ENCODE results near the gene PCBP3.
"Not testable (repeated sequence)": the region's sequence is repeated elsewhere in the genome, so short reads cannot be mapped to it uniquely, and the experiment has no call there.

The PCBP3 gene

DNA sequence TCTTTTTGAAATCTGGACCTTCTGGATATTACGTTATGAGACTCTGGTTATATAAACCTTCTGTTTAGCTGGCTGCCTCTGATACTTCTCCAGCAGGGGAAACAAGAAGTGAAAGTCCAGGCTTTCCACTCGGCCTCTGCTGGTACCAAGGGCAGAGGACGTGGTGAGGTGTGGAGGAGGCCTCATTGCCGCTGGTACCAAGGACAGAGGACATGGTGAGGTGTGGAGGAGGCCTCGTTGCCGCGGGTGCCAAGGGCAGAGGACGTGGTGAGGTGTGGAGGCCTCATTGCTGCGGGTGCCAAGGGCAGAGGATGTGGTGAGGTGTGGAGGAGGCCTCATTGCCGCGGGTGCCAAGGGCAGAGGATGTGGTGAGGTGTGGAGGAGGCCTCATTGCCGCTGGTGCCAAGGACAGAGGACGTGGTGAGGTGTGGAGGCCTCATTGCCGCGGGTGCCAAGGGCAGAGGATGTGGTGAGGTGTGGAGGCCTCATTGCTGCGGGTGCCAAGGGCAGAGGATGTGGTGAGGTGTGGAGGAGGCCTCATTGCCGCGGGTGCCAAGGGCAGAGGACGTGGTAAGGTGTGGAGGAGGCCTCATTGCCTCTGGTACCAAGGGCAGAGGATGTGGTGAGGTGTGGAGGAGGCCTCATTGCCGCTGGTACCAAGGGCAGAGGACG is 242.5 kb downstream of the PCBP3 start:
- DNase-seq = not testable (repeated sequence)

DNA sequence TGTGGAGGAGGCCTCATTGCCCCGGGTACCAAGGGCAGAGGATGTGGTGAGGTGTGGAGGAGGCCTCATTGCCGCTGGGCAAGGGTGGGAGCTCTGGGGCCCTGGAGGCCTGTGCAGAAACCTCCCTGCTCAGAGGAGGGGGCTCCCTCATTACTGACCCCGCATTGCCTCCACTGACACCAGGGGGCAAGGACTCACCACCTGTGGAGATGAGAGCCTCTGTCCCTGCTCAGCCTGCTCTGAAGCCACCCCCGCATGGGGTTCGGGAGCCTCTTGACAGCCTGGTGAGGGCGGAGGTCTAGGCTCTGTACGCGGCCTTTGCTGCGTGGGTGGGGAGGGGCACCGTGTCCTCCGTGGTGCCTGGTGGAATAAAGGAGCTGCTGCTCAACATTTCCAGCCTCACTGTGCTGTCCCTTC is 243.1 kb downstream of the PCBP3 start:
- no peak for DNase-seq

DNA sequence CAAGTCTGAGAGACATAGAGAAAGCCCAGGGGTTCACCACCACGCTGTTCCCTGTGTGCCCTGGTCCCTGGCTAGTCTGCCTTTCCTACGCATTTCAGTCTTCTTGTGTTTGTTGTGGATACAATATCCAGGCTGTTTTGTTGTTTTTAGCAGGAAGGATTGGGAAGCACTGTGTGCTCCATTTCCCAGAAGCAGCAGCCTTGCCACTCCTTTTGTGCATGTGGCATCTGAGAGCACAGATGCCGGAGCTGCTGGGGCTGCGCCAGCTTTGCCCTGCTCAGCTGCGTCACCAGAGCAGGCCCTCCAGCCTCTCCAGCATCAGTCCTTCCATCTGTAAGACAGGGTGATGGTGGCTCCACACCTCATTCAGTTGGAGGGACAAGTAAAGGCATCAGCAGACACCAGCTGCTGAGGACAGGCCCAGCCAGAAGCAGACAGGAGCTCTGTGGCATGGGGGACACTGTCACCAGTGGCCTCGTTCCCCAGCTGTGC is 243.6 kb downstream of the PCBP3 start:
- DNase-seq = no peak

DNA sequence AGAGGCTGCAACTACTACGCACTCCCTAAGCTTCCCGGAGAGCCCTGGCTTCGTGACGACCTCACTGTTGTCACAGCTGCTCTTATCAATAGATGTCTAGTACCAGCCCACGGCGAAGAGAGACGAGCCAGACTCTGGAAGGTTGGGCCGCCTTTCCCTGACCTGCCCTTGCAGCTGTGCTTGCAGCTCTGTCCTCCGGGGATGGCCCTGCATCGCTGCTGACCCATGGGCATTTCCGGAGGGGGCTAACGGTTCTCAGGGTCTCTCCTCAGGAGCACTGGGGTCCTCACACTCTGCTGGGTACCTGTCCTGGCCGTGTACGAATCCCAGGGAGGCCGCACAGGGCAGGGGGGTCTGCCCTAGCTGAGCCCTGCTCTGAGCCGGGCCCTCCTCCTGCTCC is 244.3 kb downstream of the PCBP3 start:
- DNase-seq = no peak

DNA sequence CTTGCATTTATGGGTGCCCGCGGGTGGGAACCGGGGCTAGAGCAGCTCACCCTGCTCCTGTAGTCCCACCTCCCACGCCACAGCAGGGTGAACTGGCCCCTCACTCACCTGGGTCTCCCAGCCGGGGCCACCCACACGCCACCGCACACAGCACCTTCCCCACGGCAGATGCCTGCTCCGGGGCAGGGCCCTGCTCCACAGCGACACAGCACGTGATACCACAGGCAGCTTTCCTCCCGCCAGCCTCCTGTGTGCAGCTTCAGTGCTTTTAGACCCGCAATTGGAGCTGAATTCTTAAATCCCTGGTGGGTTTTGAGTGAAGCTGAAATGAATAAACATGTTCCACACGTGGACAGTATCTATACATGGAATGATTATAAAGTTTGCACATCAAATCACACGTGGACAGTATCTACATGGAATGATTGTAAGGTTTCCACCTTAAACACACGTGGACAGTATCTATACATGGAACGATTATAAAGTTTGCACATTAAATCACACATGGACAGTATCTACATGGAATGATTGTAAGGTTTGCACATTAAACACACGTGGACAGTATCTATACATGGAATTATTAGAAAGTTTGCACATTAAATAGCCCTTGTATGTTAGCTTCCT is 245.0 kb downstream of the PCBP3 start:
- DNase-seq = no peak

DNA sequence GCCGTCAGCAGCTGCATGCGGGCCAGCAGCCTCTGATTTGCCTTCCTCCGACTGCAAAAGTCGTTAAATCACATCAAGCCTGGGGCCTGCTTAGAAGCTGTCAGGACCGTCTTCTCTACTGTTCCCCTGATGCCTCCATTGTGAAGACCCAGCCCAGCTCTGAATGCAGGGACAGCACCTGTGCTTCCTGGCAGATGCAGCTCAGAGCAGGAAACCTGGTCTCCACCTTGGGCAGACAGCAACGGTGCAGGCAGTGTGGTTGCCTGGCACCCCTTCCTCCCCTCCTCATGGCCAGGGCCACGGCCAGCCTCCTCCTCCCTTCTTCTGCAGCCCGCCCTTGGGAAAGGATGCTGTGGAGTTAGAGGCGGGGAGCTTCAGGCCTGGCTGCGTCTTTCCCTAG is 245.7 kb downstream of the PCBP3 start:
- no peak for DNase-seq

DNA sequence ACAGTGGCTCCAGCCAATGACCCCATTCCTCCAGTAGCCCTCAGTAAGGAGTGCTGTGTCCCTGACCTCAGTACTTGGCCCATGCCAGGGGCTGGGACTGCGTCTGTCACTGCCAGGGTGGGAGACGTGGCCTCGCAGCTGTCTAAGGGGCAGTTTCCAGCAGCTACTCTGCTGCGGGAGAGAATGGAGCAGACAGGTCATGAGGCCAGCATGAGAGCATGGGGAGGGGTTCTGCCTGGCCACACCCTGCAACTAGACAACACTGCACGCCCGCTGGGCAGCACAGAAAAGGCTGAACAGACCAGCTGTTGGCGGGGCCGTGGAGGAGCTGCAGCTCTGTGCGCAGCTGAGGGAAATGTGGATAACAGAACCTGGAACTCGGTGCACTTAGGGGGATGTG is 246.4 kb downstream of the PCBP3 start:
- DNase-seq = no peak

DNA sequence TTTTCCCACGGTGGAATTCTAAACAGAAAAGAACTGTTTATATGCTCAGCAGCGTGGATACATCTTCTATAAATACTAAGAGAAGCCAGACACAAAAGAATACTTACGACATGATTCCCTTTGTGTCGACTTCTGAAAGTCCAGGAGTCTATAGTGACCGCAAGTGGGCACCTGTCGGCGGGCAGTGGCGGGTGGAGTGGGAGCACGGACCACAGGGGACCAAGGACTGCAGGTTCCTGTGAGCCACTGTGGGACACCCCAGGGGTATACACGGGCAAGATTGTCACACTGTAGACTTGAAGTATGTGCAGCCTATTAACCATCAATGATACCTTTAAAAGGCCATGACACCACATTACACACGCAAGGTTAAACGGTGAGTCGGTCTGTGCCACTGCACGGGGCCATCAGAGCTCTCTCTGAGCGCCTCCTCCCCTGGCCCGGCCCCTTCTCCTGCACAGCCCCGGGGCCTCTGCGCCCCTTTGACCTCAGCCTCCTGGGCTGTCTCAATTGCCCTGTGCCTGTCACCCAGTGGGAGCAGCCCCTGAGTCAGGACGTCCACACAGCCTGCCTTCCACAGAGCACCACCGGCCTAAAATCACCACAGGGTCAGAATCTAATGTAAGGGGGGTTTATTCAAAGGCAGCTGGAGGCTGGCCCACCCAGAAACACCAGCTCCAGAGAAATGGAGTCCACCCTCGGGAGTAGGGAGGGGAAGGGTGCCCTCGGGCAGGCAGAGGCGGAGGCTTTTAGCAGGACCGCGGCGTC is 248.0 kb downstream of the PCBP3 start:
- DNase-seq = no peak

DNA sequence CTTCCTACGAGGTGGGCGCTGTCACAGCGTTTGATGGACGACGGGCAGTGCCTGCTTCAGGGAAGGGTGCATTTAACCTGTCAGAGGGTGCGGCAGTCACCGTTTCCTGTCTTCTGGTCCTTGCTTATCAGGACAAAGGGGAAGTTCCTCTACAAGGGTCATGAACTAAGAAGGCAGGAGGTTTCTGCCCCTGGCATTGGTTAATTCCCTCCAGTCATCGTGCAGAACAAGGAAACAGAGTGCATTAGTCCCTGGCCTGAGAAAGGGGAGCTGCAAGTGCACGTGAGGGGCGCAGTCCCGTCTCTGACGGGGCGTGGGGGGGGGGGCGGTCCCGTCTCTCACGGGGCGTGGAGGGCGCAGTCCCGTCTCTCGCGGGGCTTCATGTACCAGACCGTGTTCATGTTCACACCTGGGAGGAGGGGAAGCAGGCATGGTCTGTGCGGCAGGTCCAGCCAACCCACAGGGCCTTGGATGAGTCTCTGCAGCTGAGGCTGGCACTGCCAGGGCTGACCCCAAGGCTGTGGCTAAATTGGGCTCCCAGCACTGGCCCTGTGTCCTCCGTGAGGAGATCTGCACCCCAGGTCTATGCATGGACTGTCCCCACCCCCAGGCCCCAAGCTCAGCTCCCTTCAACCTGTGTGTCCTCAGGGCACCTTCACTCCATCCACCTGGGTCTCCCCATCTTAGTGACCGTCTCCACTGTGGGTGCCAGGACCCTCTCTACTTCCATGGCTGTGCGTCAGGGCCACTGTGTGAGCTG is 248.8 kb downstream of the PCBP3 start:
- DNase-seq = no peak

DNA sequence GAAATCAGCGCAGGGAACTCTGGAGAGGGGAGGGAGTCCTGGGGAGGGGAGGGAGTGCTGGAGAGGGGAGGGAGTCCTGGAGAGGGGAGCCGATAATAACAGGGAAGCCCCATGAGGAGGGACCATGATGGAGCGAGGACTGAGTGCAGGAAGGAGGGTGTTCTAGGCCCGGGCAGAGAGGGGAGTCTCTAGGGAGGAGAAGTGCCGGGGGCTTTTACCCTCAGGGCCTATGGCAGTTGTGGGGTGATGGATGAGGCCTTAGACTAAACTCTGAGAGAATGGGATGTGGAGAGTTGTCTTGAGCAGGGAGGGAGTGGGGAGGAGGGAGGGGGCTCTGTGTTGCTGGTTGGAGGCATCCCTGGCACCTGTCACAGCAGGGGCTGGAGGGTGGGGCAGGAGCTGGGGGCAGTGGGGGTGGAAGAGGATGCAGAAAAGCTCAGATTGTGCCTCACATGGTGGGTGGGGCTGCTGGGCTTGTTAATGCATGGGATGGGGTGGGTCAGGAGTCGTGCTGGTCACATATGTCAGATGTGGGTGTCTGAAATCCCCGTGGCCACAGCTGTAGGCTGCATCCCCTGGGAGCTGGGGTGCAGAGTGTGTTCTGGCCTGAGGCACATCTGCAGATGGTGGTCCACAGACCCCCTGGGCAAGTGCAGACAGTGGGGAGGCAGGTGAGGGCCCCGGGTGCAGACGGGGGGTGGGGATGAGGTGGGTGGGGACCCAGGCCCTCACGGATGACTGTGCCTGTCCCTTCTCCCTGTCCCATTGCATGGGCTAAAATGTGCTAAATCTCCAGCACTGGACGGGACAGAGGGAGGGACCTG is 249.6 kb downstream of the PCBP3 start:
- no peak for DNase-seq

DNA sequence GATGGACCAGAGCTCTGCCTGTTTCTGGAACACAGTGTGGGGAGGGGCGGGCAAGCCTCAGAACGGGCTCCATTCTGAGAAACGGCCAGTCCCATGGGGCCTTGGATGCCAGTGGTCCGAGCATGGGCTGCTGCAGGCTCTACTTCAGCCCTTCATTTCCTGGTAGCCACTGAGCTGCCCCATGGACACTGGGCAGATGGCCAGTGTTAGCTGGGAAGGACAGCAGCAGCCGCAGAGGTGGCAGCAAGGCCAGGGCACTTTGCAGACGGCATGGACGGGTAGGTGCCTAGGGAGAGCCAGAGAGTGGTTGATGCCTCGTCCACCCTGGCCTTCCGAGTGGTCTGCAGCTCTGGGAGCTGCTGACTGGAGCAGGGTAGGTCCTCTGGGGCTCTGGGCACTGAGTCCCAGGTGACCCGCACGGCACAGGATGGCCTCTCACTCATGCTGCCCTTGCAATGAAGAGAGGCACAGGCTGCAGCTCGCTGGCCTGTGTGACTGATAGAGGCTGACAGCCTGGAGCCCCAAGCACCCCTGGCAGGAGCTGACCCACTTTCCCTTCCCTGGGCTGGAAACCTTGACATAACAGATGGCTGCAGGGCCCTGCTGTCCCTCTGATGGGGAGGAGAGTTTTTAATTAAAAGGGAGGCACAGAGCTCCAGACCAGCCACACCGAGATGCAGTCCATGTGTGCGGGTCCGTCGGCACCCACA is 250.4 kb downstream of the PCBP3 start:
- DNase-seq = no peak

DNA sequence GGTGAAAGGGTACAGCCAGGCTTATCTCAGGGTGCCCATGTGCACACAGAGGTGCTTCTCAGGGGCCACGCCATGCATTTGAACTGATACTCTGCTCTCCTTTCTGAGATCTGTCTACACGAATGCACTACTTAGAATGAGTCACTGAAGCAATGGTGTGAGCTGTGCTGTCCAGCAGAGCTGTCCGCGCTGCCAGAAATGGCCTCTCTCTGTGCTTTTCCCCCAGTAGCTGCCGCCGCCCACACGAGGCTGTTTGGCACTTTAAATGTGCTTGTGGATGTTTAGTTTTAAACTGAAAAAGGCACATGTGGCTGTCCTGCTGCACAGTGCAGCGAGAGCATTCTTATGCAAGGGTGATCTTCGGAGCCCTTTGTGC is 250.9 kb downstream of the PCBP3 start:
- DNase-seq = no peak

DNA sequence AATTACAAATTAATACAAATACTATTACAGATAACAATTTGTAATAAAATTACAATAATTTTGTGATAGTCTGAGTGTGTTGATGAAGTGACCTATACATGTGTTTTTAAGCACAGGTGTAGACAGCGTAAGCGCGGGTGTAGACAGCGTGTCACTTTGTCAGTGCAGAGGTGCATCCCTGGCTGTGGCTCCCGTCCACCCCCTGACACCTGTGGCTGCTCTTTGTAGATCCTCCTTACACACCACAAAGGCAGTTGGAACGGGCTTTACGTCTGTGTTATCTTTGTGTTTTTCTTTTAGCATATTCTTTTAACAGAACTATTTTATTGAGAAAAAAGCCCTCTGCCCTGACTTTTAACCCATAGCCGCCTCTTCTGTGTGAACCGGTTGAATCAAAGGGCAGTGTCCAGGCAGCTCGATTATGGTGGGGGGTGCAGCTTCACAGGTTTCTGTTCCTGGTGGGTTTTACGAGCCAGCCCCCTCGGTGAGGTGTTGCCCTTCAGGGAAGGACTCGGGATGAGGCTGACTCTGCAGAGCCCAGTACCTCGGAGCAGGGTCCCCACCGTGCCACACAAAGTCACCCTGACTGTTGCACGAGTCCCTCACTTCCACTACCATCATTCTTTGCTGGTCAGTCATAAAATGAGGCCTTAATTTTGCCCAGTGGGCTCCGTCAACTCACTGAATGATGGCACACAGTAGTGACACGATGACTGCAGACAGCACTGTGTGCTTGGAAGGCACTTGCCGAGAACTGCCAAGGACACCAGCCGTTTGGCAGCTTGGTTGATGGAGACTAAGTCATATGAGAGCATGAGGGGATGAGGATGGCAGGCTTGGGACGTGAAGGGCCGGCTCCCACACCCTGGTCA is 251.6 kb downstream of the PCBP3 start:
- DNase-seq = no peak

DNA sequence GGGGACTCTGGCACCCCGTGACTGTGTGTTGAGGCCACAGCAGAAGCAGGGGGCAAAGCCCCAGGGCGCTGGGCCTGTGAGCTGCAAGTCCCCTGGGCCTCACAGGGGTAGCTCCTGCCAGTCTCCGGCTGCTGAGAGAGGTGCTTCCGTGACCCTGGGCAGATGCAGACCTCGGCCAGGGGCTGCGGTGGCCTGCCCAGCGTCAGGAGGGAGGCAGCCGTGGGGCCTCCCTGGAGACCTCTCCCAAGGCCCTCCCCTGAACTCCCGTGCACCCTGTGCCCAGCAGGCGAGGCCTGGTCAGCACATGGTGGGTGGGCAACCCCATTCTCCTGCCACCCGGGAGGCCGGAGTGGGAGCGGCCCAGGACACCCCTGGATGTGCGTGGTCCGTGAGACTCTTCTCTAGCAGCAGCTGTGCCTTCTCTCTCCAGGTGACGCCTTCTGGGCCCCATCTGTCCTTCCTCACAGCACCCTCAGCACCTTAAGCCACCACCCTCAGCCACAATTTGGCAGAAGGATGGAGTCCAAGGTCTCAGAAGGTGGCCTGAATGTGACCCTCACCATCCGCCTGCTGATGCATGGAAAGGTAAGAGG is 252.3 kb downstream of the PCBP3 start:
- no peak for DNase-seq

DNA sequence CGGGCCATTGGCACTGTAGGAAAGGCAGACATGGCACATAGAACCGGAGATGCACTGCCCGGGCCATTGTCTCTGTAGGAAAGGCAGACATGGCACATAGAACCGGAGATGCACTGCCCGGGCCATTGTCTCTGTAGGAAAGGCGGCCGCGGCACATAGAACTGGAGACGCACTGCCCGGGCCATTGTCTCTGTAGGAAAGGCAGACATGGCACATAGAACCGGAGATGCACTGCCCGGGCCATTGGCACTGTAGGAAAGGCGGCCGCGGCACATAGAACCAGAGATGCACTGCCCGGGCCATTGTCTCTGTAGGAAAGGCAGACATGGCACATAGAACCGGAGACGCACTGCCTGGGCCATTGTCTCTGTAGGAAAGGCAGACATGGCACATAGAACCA is 252.9 kb downstream of the PCBP3 start:
- DNase-seq = not testable (repeated sequence)

DNA sequence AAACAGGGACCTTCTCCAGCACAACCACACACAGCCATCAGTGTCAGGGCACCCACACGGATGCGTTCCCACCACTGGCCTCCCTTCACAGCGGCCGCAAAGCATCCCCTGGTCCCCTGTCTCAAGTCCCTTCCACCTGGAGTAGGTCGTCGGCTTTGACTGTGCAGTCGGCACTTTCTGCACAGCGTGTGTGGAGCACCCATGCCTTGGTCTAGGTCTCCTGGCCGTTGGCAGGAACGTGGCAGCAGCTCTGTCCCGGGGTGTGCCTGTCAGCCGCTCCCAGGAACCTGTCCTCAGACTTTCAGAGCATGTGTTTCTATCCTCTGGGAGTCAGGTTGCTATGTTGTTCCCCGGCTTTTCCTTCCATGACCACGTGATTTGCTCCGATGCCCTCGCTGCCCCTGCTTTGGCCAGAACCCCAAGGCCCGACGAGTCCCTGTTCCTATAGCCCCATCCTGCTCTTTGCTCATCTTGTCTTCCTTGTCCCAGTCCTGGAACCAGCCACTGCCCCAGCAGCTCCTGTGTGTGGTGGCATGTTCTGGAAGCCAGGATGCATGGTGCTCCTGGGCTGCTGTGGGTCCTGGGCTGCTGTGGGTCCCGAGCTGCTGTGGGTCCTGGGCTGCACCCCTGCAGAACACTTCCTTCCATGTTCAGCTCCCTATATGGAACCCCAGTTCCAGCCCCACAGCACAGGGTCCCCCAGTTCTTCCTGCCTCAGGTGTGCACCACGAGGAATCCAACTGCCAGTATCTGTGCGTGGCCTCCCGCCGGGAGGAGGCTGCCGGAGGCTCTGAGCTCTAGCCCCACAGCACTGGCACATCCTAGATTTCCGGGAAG is 253.9 kb downstream of the PCBP3 start:
- DNase-seq = no peak

DNA sequence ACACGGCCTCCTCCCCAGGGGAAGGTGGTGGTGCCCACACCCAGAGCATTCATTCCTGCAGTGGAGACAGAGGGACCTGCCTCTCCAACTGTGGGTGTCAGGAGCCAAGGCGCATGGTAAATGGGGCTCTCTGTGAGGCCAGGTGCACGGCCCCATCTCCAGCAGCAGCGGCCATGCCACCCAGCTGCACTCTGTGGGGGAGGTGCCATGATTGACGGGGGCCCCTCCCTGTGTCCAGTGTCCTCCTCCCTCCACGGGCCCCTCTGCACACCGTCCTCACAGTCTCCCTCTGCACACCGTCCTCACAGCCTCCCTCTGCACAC is 254.5 kb downstream of the PCBP3 start:
- no peak for DNase-seq

DNA sequence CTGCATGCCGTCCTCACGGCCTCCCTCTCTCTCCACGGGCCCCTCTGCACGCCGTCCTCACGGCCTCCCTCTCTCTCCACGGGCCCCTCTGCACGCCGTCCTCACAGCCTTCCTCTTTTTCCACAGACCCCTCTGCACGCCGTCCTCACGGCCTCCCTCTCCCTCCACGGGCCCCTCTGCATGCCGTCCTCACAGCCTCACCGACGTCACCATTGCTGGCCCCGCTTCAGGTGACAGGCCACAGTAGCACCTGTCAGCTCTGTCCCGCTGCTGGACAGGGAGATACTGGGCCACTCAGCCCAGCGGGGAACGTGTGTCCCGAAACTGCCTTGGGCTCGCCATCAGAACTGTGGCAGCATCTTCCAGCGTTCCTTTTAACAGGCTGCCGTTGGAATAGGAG is 255.3 kb downstream of the PCBP3 start:
- DNase-seq = no peak

DNA sequence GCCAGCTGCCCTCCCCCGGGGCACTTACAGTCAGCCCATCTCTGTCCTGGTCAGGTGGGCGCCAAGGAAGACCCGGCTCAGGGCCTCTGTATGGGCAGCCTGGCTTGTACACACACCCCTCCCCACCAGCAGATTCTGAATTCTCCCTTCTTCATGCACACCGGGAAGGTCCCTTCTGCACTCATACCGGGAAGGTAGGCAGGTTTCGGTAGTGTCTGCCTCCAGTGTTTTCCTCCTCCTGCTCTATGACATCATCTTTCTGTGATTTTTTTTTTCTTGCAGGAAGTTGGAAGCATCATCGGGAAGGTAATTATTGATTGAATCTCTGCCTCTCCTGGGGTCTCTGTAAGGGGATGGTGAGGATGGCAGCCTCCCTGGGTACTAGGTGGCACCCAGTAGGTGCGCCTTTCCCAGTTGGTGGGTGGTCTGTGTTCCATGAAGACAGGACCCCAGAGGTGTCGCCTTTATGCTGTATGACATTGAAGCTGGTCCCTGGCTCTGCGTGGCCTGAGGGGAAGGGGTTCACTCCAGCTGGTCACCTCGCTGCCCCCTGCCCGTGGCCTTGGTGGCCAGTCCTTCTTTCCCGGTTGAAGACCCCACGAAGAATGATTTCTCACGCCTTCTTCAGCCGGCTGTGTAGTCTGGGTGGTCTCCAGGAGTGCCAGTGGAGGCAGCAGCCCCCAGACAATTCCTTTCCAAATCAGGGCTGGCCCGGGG is 255.9 kb downstream of the PCBP3 start:
- no peak for DNase-seq
